Sigmoid colon (tissue), 4 donors: ENCODE measurements around the gene CD274.

Source experiments
- POLR2A ChIP-seq, 2 donors: fragments of 450-650 bp; IDR thresholded peaks; one replicate each; pipeline ENCODE4 v1.6.1; 2016; ENCODE audit warnings: antibody characterized with exemption in 2 of 2, mild to moderate bottlenecking in 2 of 2, moderate library complexity in 2 of 2
- POLR2AphosphoS5 ChIP-seq, 4 donors: sonication (generic); formaldehyde crosslinking; IDR thresholded peaks; one replicate each; pipeline ENCODE4 v1.6.1; 2017; ENCODE audit warnings: antibody characterized with exemption in 4 of 4
- TF ChIP-seq, protein P1 (sequence below), 4 experiments: fragments of 450-650 bp in 3 of 4; fragments of 200-600 bp in 1 of 4; IDR thresholded peaks; one replicate each; pipeline ENCODE4 v1.5.1; 2016 to 2019; ENCODE audit warnings: antibody characterized with exemption in 4 of 4, mild to moderate bottlenecking in 3 of 4, moderate library complexity in 2 of 4

DNA sequence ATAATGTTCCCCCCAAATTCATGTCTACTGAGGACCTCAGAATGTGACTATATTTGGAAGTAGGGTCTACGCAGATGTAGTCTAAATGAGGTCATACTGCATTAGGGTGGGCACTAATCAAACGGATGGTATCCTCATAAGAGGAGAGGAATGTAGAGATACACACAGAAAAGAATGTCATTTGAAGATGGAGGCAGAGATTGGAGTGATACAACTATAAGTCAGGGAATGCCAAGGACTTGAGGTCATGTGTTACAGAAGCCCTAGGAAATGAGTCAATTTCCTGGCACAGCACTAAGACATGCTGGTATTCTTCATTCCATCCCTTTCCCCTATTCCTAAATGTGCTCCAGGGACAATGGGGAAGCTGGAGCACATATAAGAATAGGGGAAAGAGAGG is 59.2 kb downstream of the CD274 start:
- TF ChIP-seq, protein P1, sequence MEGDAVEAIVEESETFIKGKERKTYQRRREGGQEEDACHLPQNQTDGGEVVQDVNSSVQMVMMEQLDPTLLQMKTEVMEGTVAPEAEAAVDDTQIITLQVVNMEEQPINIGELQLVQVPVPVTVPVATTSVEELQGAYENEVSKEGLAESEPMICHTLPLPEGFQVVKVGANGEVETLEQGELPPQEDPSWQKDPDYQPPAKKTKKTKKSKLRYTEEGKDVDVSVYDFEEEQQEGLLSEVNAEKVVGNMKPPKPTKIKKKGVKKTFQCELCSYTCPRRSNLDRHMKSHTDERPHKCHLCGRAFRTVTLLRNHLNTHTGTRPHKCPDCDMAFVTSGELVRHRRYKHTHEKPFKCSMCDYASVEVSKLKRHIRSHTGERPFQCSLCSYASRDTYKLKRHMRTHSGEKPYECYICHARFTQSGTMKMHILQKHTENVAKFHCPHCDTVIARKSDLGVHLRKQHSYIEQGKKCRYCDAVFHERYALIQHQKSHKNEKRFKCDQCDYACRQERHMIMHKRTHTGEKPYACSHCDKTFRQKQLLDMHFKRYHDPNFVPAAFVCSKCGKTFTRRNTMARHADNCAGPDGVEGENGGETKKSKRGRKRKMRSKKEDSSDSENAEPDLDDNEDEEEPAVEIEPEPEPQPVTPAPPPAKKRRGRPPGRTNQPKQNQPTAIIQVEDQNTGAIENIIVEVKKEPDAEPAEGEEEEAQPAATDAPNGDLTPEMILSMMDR (IDR thresholded peaks at IDR 0.05), result no peak
- TF ChIP-seq POLR2AphosphoS5 (IDR thresholded peaks at IDR 0.05), result no peak
- no peak for TF ChIP-seq POLR2A (IDR thresholded peaks at IDR 0.05)
